Epithelial cell of esophagus (primary cell): ENCODE measurements around the gene INHA.

Source experiments
- DNase-seq: peaks from one replicate; pipeline ENCODE4 v3.0.0; 2010; ENCODE audit warnings: low read depth
- H3K4me3 ChIP-seq: 2 replicates; pipeline ENCODE4 v1.5.1; 2011; ENCODE audit warnings: mild to moderate bottlenecking, low read length, control low read depth
- CTCF ChIP-seq: IDR thresholded peaks from 2 replicates; pipeline ENCODE4 v1.5.1; 2011; ENCODE audit warnings: low read depth, mild to moderate bottlenecking, low read length, control low read depth, inconsistent platforms; ENCODE audit not compliant: insufficient read depth; ENCODE audit errors: missing control alignments

Gene INHA

DNA sequence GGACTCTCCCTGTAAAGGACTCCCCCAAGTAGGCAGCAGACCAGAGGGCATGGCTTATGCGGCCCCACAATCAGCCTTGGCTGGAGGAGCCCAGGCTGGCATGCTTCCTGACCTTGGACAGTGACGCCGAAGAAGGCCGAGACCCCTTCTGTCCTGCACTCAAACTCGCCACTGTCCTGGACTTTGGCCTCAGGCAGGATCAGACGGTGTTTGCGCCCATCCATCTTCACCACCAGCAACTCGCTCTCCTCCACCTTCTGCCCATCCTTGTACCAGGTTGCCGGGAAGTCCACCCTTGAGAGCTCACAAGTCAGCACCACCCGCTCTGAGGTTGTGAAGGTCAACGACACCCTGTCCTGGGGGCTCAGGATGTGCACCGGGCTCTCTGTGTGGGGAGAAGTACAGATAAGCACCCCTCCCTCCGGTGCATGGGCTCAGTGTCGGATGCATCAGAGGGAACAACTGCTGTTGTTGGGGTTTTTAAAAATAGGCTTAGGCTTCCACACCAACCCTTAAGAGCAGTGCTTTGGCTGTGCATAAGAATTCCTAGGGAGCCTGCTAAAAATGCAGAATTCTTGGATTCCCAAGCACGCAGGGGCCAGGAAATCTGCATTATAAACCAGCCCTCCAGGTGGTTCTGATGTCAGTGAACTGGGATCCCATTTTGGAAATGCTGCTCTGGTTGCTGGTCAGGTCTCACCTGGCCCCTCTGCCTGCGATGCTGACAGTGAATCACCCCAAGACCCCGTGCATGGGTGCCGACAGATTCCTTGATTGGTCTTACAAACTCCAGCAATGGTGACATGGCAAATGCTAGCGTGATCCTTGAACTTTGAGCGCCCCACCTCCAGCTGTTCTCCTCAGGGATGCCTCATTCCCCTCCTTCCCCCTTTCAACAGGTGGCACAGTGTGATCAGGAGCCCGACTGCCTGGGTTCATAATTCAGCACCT, 6.7 kb upstream of the INHA start:
- no peak for TF ChIP-seq CTCF
- no peak for DNase-seq

GRCh38 chr2:219566640-219567039, 5.5 kb upstream of the INHA start:
- TF ChIP-seq CTCF: no peak
- H3K4me3 ChIP-seq: no peak overlapping the region

More for the DNA sequence above, 6.7 kb upstream of the INHA start:
- no peak overlapping the region for H3K4me3 ChIP-seq

GRCh38 chr2:219567131-219567530, 5.0 kb upstream of the INHA start:
- DNase-seq: no peak

More at GRCh38 chr2:219566640-219567039, 5.5 kb upstream of the INHA start:
- DNase-seq: no peak

GRCh38 chr2:219567791-219568361, 4.2 kb upstream of the INHA start:
- no peak for DNase-seq
- no peak overlapping the region for H3K4me3 ChIP-seq
- TF ChIP-seq CTCF: no peak

More at GRCh38 chr2:219567131-219567530, 5.0 kb upstream of the INHA start:
- no peak overlapping the region for H3K4me3 ChIP-seq
- no peak for TF ChIP-seq CTCF

GRCh38 chr2:219569041-219569440, 3.1 kb upstream of the INHA start:
- no peak for TF ChIP-seq CTCF
- DNase-seq: no peak
- no peak overlapping the region for H3K4me3 ChIP-seq

GRCh38 chr2:219569635-219570034, 2.5 kb upstream of the INHA start:
- TF ChIP-seq CTCF: no peak
- no peak for DNase-seq
- H3K4me3 ChIP-seq: peak overlapping the region; percentile 50
